Keratinocyte (primary cell): ENCODE results near the gene LAMA3. TPM values are rescaled to one million over a fixed set of nuclear protein-coding genes. Genes with fewer than 3 reads are reported as not detected.

ENCODE experiments used
- DNase-seq: peaks from one replicate; pipeline ENCODE4 v3.0.0-alpha.2; 2011; ENCODE audit warnings: low read depth, missing footprints, low spot score
- FAIRE-seq: peaks from 2 replicates; lab custom pipeline; 2011; peaks lifted over from hg19 to GRCh38; lab: Jason Lieb, UNC
- H2AFZ ChIP-seq: 2 replicates; pipeline ENCODE4 v1.6.0; 2012; ENCODE audit warnings: low read length, control low read depth, inconsistent platforms; ENCODE audit not compliant: control insufficient read depth
- H3K27ac ChIP-seq: 2 replicates; pipeline ENCODE4 v1.5.1; 2011; ENCODE audit warnings: low read length; ENCODE audit not compliant: control insufficient read depth, insufficient read depth
- H3K27me3 ChIP-seq: 3 replicates; pipeline ENCODE4 v1.6.0; 2011; ENCODE audit warnings: low read length; ENCODE audit not compliant: control insufficient read depth, insufficient read depth; ENCODE audit errors: extremely low read depth
- H3K36me3 ChIP-seq, 2 experiments: 2 replicates in 1 of 2; 3 replicates in 1 of 2; pipeline ENCODE4 v1.5.1; 2011; ENCODE audit warnings: low read length in 2 of 2, mild to moderate bottlenecking in 1 of 2; ENCODE audit not compliant: control insufficient read depth in 2 of 2, insufficient read depth in 2 of 2; ENCODE audit errors: extremely low read depth in 1 of 2
- H3K4me1 ChIP-seq: 3 replicates; pipeline ENCODE4 v1.5.1; 2011; ENCODE audit warnings: low read length; ENCODE audit not compliant: control insufficient read depth, insufficient read depth; ENCODE audit errors: extremely low read depth
- H3K4me2 ChIP-seq: 3 replicates; pipeline ENCODE4 v1.6.0; 2011; ENCODE audit warnings: low read depth, low read length; ENCODE audit not compliant: control insufficient read depth, insufficient read depth; ENCODE audit errors: extremely low read depth
- H3K4me3 ChIP-seq, 3 experiments: fragments of 200-600 bp in 1 of 3; sonication (generic) in 1 of 3; 2 replicates in 2 of 3; 3 replicates in 1 of 3; pipeline ENCODE4 v1.5.1; 2011 to 2016; ENCODE audit warnings: low read length in 3 of 3, mild to moderate bottlenecking in 3 of 3, control low read depth in 2 of 3, inconsistent platforms in 1 of 3, low read depth in 1 of 3, mixed read lengths in 1 of 3, mixed run types in 1 of 3, moderate library complexity in 1 of 3; ENCODE audit not compliant: control insufficient read depth in 2 of 3, insufficient read depth in 2 of 3; ENCODE audit errors: extremely low read depth in 1 of 3
- H3K79me2 ChIP-seq: 2 replicates; pipeline ENCODE4 v1.6.0; 2012; ENCODE audit warnings: low read length; ENCODE audit not compliant: control insufficient read depth, insufficient read depth
- H3K9ac ChIP-seq: 3 replicates; pipeline ENCODE4 v1.6.0; 2011; ENCODE audit warnings: low read length; ENCODE audit not compliant: control insufficient read depth, insufficient read depth; ENCODE audit errors: extremely low read depth
- H3K9me1 ChIP-seq: 3 replicates; pipeline ENCODE4 v1.6.0; 2011; ENCODE audit warnings: low read length; ENCODE audit not compliant: control insufficient read depth, insufficient read depth; ENCODE audit errors: extremely low read depth
- H3K9me3 ChIP-seq: 2 replicates; pipeline ENCODE4 v1.5.1; 2012; ENCODE audit warnings: low read depth, low read length; ENCODE audit not compliant: control insufficient read depth
- H4K20me1 ChIP-seq: 3 replicates; pipeline ENCODE4 v1.6.0; 2011; ENCODE audit warnings: low read length; ENCODE audit not compliant: control insufficient read depth, insufficient read depth; ENCODE audit errors: extremely low read depth
- CTCF ChIP-seq, 3 experiments: IDR thresholded peaks in 1 of 3; conservative IDR thresholded peaks in 1 of 3; optimal IDR thresholded peaks in 1 of 3; 2 replicates in 2 of 3; 3 replicates in 1 of 3; pipeline versions ENCODE3 to v1.5.1; 2011; ENCODE audit warnings: low read length in 3 of 3, mild to moderate bottlenecking in 3 of 3, moderate library complexity in 2 of 3, control low read depth in 1 of 3, inconsistent platforms in 1 of 3; ENCODE audit not compliant: insufficient read depth in 2 of 3; ENCODE audit errors: extremely low read depth in 1 of 3
- EZH2 ChIP-seq: IDR thresholded peaks from one replicate; pipeline ENCODE4 v1.6.1; 2012; ENCODE audit warnings: inconsistent platforms, mild to moderate bottlenecking, low read length, moderate library complexity
- dilution Hi-C: fragments of 300-500 bp; cut with MboI; formaldehyde crosslinking; loops from one replicate; pipeline ENCODE4 v1.7.0; 2020; ENCODE audit warnings: low sequenced_read_pairs; ENCODE audit not compliant: extremely low pct_ligation_motif_present
- polyA plus RNA-seq, 5 experiments: library from polyadenylated mRNA; depleted of rRNA in 3 of 5; stranded (reverse) in 3 of 5; stranded (forward) in 1 of 5; unstranded in 1 of 5; fragments of >200 nt; gene quantifications; 1 replicate in 1 of 5; 2 replicates in 3 of 5; 3 replicates in 1 of 5; pipeline versions ENCODE4 v1.2.1 to v1.2.3, GENCODE V29; 2011 to 2012; ENCODE audit warnings: missing spikeins in 2 of 5, low read depth in 1 of 5, low replicate concordance in 1 of 5

The LAMA3 gene
- polyA plus RNA-seq, 1 donor (not counting 4 experiments of a cell fraction or from before 2014, with no cell fraction given): 1,944 TPM

GRCh38 chr18:23945416-23946079, 256.3 kb downstream of the LAMA3 start:
- Histone ChIP-seq H3K79me2 (no peaks in the 10 kb centered on the region), H3K27ac (no peak overlapping the region), H3K9me1 (no peaks in the 10 kb centered on the region), H3K36me3 (peaks cover 59 to 74% of the 10 kb centered on the region in 2 experiments), H2AFZ (no peak overlapping the region), H4K20me1 (peaks cover 22% of the 10 kb centered on the region), H3K27me3 (no peaks in the 10 kb centered on the region), H3K9me3 (no peaks in the 10 kb centered on the region), H3K4me3 (no peak overlapping the region), H3K4me1 (no peaks in the 10 kb centered on the region), H3K9ac (no peak overlapping the region), H3K4me2 (no peak overlapping the region)
- TF ChIP-seq CTCF (optimal IDR thresholded peaks at IDR 0.05 in 1 of 3, IDR thresholded peaks at IDR 0.05 in 1 of 3, conservative IDR thresholded peaks at IDR 0.05 in 1 of 3; ENCODE audit: extremely low read depth in 1 of 3, insufficient read depth in 2 of 3, low read length in 3 of 3) (no peak), EZH2 (no peak)
- FAIRE-seq: no peak
- dilution Hi-C loops: no loop called here
- no peak for DNase-seq

GRCh38 chr18:23949863-23950262, 260.6 kb downstream of the LAMA3 start:
- FAIRE-seq (no peak), DNase-seq (no peak)
- no peak overlapping the region for H3K9ac ChIP-seq
- no peak overlapping the region for H3K4me2 ChIP-seq
- no peak for TF ChIP-seq CTCF (optimal IDR thresholded peaks at IDR 0.05 in 1 of 3, IDR thresholded peaks at IDR 0.05 in 1 of 3, conservative IDR thresholded peaks at IDR 0.05 in 1 of 3; ENCODE audit: extremely low read depth in 1 of 3, insufficient read depth in 2 of 3, low read length in 3 of 3)
- TF ChIP-seq EZH2: no peak
- no peaks in the 10 kb centered on the region for H3K9me3 ChIP-seq
- H3K27me3 ChIP-seq: no peaks in the 10 kb centered on the region
- dilution Hi-C loops: no loop called here
- H4K20me1 ChIP-seq: peaks cover 32% of the 10 kb centered on the region
- no peaks in the 10 kb centered on the region for H3K79me2 ChIP-seq
- H3K27ac ChIP-seq: no peak overlapping the region
- no peaks in the 10 kb centered on the region for H3K4me1 ChIP-seq
- H2AFZ ChIP-seq: no peak overlapping the region
- no peak overlapping the region for H3K4me3 ChIP-seq
- peaks cover 59 to 76% of the 10 kb centered on the region in 2 experiments for H3K36me3 ChIP-seq
- no peaks in the 10 kb centered on the region for H3K9me1 ChIP-seq
